Left renal pelvis (tissue), 4 donors: Measurements from ENCODE around the gene SSRP1. TPM values are rescaled to one million over a fixed set of nuclear protein-coding genes. Genes with fewer than 3 reads are reported as not detected.
"Not testable (repeated sequence)": the region's sequence is repeated elsewhere in the genome, so short reads cannot be mapped to it uniquely, and the experiment has no call there.

Experiments
- DNase-seq, 4 donors: peaks; one replicate each; pipeline ENCODE4 v3.0.0-alpha.2; 2013; ENCODE audit warnings: low read depth in 4 of 4, low spot score in 3 of 4
- polyA plus RNA-seq, 4 donors: library from polyadenylated mRNA; unstranded; fragments of 120-200 nt; gene quantifications; one replicate each; pipeline ENCODE4 v1.2.1, GENCODE V29; 2013; ENCODE audit not compliant: insufficient read length in 4 of 4

SSRP1 gene
- polyA plus RNA-seq, 4 donors = 116 to 210 (median 176) TPM

GRCh38 chr11:57340039-57340615 is 4.4 kb upstream of the SSRP1 start:
- DNase-seq = no peak

DNA sequence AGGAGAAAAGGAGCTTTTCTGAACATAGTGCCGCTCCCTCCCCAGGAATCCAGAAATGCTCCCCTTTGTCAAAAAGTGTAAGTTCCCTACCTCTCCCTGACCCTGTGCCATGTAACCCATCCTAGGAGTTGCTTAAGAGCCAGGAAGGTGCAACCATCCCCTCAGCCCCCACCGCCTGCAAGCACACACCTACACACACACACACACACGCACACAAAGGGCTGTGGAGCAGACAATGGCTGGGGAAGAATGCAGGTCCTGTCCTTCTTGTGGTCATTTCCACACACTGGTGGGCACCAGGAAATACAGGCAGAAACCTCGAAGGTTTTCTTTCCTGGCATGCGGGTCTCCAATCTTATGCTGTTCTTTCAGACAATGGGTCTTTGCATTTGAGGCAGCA is 3.6 kb upstream of the SSRP1 start:
- DNase-seq = no peak

GRCh38 chr11:57338142-57338541 is 2.5 kb upstream of the SSRP1 start, which contains the start of gene P2RX3:
TSS of gene P2RX3 (plus strand) at chr11:57338352. CDS start at chr11:57338551, 199 bp downstream.
- DNase-seq = no peak

- not testable (repeated sequence) for DNase-seq
Measured at GRCh38 chr11:57336856-57337255, 1.2 kb upstream of the SSRP1 start.

- DNase-seq = no peak
Measured at GRCh38 chr11:57336111-57336666, 497 bp upstream of the SSRP1 start.

- DNase-seq = no peak
Measured at GRCh38 chr11:57335023-57335342, 709 bp downstream of the SSRP1 start.

- no peak for DNase-seq
Measured at GRCh38 chr11:57332694-57333440, 2.8 kb downstream of the SSRP1 start.

GRCh38 chr11:57331720-57332119 is 4.0 kb downstream of the SSRP1 start:
- no peak for DNase-seq

DNA sequence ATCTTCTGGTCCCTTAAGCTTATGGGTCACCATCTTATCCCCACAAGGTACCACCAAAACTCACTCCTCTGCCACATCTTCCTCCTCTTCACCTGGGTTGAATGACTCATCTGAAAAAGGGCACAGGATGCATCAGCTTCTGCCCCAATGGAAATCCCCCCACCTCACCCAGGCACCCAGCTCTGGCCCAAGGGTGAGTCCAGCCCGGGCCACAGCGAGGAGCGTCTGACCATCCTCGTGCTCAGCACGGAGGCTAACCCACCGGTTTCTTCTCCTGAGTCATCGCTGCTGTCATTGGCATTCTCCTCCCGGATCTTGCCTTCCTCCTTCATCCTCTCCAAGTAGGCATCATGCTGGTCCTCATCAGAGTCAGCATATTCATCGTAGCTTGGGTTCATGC is 5.7 kb downstream of the SSRP1 start:
- DNase-seq = no peak

GRCh38 chr11:57327721-57328120 is 8.0 kb downstream of the SSRP1 start:
- no peak for DNase-seq

DNA sequence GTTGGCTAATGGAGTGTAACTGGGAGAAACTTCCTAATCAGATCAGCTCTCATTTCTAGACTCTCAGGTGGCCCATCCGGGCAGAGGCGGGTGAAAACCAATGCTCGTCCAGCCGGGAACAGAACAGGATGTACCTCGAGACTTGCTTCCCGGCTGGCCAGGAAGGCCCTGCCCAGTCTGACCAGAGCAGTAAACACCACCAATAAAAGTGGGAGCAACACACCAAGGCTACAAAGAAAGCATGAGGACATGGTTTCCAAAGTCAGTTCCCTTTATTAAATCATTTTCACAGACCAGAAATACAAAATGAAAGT is 10.0 kb downstream of the SSRP1 start:
- DNase-seq = no peak

- DNase-seq = peak; percentile 86 to 94 (median 90)
Measured at GRCh38 chr11:57324886-57325734, 10.6 kb downstream of the SSRP1 start, which contains the start of gene TNKS1BP1. TSS of gene TNKS1BP1 (minus strand) at chr11:57324952. CDS start at chr11:57321885, 3,067 bp downstream.

DNA sequence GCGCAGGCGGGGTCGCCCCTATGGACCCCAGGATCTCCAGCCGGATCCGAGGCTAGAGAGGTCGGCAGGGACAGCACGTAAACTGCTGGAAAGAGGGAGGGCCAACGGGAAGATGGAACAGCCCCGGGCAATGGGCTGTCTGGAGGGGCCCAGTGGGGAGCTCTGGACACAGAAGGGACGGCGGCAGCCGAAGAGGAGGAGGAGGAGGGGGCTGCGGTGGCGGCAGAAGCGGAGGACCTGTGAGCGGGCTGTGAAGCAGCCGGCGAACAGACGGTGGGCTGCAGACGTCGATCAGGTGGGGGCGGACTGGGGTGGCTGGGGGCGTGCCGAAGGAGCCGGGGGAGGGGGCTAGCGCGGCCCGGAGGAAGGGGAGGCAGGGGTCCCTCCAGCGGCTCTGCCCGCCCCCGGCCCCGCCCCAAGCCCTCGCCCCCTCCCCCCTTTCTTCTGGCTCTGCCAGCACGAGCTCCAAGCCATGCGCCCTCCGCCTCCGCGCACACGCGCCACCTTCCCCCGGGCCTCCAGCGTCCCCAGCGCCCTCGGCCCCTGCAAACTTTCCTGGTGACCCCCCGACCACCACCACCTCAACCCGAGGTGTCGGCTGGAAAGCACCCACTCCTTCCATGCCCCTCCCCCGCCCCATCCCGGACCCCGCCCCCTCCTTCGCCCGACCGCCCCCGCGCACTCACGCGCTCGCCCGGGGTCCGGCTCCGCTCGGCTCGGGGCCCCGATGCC is 11.4 kb downstream of the SSRP1 start:
- DNase-seq = no peak

- DNase-seq = no peak
Measured at GRCh38 chr11:57323855-57324153, 11.9 kb downstream of the SSRP1 start.

- DNase-seq = no peak
Measured at GRCh38 chr11:57323167-57323854, 12.4 kb downstream of the SSRP1 start.

DNA sequence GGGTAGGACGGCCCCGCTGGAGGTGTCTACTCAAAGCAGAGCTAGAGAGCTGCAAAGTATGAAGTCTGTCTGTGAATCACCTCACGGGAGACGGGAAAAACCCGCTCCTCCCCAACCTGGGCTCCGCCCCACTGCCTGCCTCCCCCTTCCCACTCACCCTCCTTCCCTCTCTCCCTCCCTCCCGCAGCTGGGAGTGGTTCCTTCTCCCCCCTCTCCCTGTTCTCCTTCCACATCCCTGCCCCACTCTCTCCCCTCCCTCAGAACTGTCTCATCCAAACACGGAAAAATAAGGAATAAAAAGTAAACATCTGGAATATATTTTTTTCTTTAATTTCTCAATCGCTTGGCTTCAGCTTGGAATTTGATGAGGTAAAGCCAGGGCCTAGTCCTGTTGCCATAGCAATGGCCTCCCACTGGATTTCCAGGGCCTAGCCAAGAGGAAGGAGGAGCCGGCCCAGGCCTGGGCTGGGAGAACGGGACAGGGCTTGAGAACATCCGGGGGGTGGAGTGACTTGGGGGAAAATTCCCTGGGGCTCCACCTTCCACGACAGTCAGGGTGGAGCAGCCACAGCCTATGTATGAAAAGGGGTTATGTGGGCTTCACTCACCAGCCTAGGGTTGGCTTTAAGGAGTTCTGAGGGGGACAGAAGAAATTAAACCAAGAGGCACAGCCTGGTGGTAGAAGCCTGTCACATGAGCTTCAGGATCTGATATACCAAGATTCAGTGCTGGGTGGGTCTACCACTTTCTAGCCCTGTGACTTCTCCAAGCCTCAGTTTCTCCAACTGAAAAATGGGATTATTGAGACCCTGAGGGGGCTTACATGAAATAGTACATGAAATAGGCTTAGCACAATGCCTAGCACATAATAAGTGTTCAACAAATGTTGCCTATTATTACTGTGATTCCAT is 13.2 kb downstream of the SSRP1 start:
- DNase-seq = peak in 2 of 4 donors; percentile 69 to 82

- DNase-seq = no peak
Measured at GRCh38 chr11:57321388-57322255, 14.1 kb downstream of the SSRP1 start.

- DNase-seq = no peak
Measured at GRCh38 chr11:57320719-57321387, 14.8 kb downstream of the SSRP1 start.
